GM15510 (cell line): ENCODE results near the gene C11orf98.

Experiments used
- POLR2A ChIP-seq: IDR thresholded peaks from 3 replicates; pipeline ENCODE4 v1.6.1; 2011; ENCODE audit warnings: borderline replicate concordance; ENCODE audit not compliant: insufficient read length; ENCODE audit errors: extremely low read depth

C11orf98 gene

DNA sequence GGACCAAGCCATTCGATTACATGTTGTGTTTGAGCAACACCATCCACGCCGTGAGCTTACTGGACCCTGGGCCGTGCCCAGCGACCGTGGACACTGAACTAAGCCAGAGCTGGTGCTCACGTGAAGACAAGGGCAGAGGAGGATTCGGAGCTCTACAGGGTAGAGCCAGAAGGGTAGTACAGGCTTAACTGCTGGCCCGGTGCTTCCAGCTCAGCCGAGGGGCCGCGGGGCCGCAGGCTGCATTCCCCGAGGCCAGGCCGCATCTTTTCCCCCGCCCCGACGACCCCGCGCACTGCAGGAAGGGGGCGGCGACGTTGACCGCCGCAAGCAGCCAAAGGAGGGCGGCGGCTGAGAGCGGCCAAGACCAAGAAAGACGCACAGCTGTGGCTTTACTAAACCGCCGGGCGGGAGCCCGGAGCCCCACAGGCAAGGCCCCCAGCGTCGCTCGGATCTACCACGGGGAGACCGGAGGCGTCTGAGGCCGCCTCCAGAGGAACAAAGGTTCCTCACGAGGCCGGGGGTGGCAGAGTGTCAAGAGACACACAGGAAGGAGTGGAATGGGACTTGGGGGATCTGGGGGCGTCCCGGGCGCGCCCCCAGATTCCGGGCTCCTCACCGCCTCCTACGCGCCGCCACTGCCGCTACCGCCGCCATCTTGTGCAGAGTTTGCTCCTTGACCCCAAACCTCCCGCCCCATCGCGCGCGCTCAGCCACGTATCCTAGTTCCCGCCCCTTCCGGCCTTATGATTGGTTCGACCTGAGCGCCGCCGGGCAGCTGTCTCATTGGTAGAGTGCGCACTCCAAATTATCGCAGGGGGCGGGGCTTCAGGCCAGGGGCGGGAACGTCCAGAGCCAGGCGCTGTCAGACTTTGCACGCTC, 18.8 kb downstream of the C11orf98 start, which contains the start of gene GANAB:
TSS of gene GANAB (minus strand) at position 668 of the 879 bp plus-strand sequence. CDS start at position 654, 14 bp downstream.
- TF ChIP-seq POLR2A = peak; percentile 90

- TF ChIP-seq POLR2A = no peak
Observed at GRCh38 chr11:62645671-62645945, 19.4 kb downstream of the C11orf98 start.

DNA sequence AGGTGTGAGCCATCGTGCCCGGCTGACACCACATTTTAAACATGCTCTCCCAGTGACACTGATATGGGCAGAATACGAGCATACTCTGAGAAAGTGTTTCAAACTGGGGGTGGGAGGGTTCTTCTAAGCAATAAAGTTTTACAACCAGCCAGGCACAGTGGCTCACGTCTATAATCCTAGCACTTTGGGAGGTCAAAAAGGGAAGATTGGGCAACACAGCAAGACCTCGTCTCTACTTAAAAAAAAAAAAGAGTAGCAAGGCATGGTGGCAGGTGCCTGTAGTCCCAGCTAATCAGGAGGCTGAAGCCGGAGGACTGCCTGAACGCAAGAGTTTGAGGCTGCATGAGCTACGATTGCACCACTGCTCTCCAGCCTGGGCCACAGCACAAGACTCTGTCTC, 20.8 kb downstream of the C11orf98 start:
- no peak for TF ChIP-seq POLR2A

DNA sequence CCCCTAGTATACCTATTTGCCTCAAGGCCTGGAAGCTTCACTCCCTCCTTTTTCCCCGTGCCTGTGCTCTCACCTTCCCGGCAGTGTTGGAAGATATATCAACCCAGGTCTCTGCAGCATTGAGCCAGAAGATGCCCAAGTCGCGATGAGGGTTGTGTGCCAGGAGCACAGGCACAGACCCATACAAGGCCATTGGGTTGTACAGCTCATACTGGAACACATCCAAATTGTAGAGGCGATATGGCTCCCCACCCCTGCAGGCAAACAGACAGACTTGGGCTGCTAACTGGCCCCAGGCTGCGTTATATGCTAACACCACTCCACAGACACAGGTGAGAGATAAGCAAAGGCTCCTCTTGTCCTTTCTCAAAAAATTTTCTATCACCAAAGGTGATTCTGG, 32.5 kb downstream of the C11orf98 start:
- TF ChIP-seq POLR2A = no peak

DNA sequence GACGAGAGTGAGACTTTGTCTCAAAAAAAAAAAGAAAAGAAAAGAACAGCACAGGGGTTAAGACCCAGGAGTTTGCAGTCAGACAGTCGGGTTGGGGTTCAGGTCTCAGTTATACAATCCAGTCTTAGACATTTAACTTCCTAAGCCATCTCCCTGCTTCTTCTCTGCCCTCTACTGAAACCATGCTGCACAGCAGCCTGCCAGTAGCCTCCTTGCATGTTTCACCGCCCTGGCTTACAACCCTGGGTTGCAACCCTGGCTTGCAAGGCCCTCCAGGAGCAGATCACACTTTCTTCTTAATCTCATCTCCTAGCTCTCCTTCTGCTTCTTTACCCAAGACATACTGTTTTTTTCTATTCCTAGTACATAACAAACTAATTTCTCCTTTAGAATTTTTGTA, 37.3 kb downstream of the C11orf98 start:
- no peak for TF ChIP-seq POLR2A

- TF ChIP-seq POLR2A = no peak
Observed at GRCh38 chr11:62622476-62623089, 42.4 kb downstream of the C11orf98 start.

GRCh38 chr11:62621567-62622470, 43.2 kb downstream of the C11orf98 start, which contains the start of gene B3GAT3:
Gene B3GAT3, minus strand, starts transcription at chr11:62621986. Its CDS starts 39 bp downstream, at chr11:62621947.
- TF ChIP-seq POLR2A = peak; percentile 94

DNA sequence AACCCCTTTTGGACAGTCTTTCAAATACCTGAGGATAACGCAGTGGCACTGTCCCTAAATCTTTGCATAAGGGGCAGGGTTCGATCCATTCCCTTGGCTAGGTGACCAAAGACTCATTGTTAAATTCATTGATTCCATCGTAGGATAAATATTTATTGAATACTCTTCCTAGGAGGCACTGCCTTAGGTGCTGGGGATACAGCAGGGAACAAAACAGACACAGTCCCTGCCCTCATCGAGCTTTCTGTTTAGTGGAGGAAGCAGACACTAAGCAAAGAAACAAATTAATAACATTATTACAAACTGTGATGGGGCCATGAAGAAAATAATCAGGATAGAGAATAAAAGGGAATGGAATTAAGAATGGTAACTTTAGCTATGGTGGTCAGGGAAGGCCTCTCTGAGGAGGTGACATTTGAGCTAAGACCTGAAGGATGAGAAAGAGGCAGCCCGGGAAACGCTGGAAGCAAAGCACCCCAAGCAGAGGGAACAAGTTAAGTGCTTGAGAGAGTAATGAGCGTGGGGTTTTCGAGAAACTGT, 43.9 kb downstream of the C11orf98 start:
- TF ChIP-seq POLR2A = no peak

- no peak for TF ChIP-seq POLR2A
Observed at GRCh38 chr11:62615521-62615920, 49.5 kb downstream of the C11orf98 start.

DNA sequence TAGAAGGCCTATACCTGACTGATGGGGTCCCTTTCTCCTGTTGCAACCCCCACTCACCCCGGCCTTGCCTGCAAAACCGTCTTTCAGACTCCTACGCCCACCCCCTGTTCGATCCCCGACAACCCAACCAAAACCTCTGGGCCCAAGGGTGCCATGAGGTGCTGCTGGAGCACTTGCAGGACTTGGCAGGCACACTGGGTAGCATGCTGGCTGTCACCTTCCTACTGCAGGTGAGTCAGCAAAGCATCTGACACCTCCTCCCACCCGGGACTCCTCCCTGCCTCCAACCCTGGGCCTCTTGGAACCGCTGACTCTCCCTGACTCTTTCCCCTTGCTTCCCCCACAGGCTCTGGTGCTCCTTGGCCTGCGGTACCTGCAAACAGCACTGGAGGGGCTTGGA, 50.7 kb downstream of the C11orf98 start:
- TF ChIP-seq POLR2A = no peak

GRCh38 chr11:62613291-62613778, 51.7 kb downstream of the C11orf98 start:
- no peak for TF ChIP-seq POLR2A
